GM23338 (cell line): ENCODE data around the gene PSG3.

Source experiments
- CREB1 ChIP-seq: fragments of 250-450 bp; sonication (Bioruptor Pico); IDR thresholded peaks from 2 replicates; pipeline ENCODE4 v1.5.0; 2020; ENCODE audit warnings: low read depth, mild to moderate bottlenecking, moderate library complexity
- EZH2 ChIP-seq: fragments of 200-600 bp; sonication (generic); IDR thresholded peaks from one replicate; pipeline ENCODE4 v1.8.0; 2017; ENCODE audit warnings: antibody characterized with exemption, mild to moderate bottlenecking, low read depth; ENCODE audit not compliant: unreplicated experiment
- EZH2phosphoT487 ChIP-seq: fragments of 200-600 bp; sonication (generic); IDR thresholded peaks from one replicate; pipeline ENCODE4 v1.8.1; 2018; ENCODE audit warnings: antibody characterized with exemption; ENCODE audit not compliant: unreplicated experiment
- JUNB ChIP-seq: IDR thresholded peaks from one replicate; pipeline ENCODE4 v1.6.1; 2016; ENCODE audit warnings: antibody characterized with exemption; ENCODE audit not compliant: unreplicated experiment
- NANOG ChIP-seq: IDR thresholded peaks from 2 replicates; pipeline ENCODE4 v1.6.1; 2016; ENCODE audit warnings: antibody characterized with exemption, borderline replicate concordance
- POLR2AphosphoS5 ChIP-seq: IDR thresholded peaks from 2 replicates; pipeline ENCODE4 v1.6.1; 2016; ENCODE audit warnings: antibody characterized with exemption, low read depth
- ZNF331 ChIP-seq: fragments of 250-450 bp; sonication (Bioruptor Pico); IDR thresholded peaks from 2 replicates; pipeline ENCODE4 v1.5.0; 2020; ENCODE audit warnings: low read depth, mild to moderate bottlenecking, moderate library complexity
- TF ChIP-seq, protein P1 (sequence below), 2 experiments: fragments of 200-600 bp in 1 of 2; sonication (generic) in 1 of 2; conservative IDR thresholded peaks; 2 replicates each; pipeline versions ENCODE4 v1.5.1 to v1.6.1; 2016 to 2017; ENCODE audit warnings: antibody characterized with exemption in 2 of 2, low read depth in 2 of 2, mild to moderate bottlenecking in 2 of 2, moderate library complexity in 1 of 2
- TF ChIP-seq, protein P2 (sequence below): IDR thresholded peaks from one replicate; pipeline ENCODE4 v1.6.1; 2018; ENCODE audit warnings: antibody characterized with exemption; ENCODE audit not compliant: unreplicated experiment
- TF ChIP-seq, protein P3 (sequence below): IDR thresholded peaks from 2 replicates; pipeline ENCODE4 v1.6.1; 2016; ENCODE audit warnings: antibody characterized with exemption

DNA sequence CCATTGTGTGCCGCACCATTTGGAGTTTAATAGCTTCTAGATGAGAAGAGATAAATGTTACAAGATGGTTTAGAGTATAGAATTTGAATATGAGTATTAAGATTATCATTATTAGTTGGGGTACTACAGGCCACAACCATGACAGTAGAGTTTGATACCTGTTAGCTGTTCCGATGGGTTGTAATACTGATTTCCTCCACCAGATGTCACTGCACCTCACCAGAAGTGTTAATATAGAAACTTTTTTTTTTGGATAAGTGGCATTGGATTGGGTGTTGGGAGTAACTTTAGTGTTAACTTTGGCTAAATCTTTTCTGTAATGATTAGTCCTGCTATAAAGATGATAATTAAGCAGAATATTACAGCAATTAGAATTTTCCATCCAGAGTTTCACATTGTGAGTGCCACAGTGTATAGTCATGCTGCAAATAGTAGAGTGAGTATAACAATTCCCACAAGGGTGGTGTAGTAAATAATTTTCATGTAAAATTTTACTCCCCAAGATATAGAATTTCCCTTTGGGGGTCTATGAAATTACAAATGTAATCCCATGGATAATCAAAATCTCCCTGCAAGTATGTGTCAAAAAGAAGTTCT is 56.3 kb downstream of the PSG3 start:
- TF ChIP-seq EZH2 (no peak), POLR2AphosphoS5 (no peak), CREB1 (CRISPR knock-in tag) (no peak), EZH2phosphoT487 (no peak), NANOG (no peak), JUNB (no peak), ZNF331 (no peak)
- TF ChIP-seq, protein P1, sequence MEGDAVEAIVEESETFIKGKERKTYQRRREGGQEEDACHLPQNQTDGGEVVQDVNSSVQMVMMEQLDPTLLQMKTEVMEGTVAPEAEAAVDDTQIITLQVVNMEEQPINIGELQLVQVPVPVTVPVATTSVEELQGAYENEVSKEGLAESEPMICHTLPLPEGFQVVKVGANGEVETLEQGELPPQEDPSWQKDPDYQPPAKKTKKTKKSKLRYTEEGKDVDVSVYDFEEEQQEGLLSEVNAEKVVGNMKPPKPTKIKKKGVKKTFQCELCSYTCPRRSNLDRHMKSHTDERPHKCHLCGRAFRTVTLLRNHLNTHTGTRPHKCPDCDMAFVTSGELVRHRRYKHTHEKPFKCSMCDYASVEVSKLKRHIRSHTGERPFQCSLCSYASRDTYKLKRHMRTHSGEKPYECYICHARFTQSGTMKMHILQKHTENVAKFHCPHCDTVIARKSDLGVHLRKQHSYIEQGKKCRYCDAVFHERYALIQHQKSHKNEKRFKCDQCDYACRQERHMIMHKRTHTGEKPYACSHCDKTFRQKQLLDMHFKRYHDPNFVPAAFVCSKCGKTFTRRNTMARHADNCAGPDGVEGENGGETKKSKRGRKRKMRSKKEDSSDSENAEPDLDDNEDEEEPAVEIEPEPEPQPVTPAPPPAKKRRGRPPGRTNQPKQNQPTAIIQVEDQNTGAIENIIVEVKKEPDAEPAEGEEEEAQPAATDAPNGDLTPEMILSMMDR (conservative IDR thresholded peaks at IDR 0.05; ENCODE audit: low read depth in 2 of 2): peak; percentile 57 to 91
- TF ChIP-seq, protein P2, sequence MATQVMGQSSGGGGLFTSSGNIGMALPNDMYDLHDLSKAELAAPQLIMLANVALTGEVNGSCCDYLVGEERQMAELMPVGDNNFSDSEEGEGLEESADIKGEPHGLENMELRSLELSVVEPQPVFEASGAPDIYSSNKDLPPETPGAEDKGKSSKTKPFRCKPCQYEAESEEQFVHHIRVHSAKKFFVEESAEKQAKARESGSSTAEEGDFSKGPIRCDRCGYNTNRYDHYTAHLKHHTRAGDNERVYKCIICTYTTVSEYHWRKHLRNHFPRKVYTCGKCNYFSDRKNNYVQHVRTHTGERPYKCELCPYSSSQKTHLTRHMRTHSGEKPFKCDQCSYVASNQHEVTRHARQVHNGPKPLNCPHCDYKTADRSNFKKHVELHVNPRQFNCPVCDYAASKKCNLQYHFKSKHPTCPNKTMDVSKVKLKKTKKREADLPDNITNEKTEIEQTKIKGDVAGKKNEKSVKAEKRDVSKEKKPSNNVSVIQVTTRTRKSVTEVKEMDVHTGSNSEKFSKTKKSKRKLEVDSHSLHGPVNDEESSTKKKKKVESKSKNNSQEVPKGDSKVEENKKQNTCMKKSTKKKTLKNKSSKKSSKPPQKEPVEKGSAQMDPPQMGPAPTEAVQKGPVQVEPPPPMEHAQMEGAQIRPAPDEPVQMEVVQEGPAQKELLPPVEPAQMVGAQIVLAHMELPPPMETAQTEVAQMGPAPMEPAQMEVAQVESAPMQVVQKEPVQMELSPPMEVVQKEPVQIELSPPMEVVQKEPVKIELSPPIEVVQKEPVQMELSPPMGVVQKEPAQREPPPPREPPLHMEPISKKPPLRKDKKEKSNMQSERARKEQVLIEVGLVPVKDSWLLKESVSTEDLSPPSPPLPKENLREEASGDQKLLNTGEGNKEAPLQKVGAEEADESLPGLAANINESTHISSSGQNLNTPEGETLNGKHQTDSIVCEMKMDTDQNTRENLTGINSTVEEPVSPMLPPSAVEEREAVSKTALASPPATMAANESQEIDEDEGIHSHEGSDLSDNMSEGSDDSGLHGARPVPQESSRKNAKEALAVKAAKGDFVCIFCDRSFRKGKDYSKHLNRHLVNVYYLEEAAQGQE: no peak
- TF ChIP-seq, protein P3, sequence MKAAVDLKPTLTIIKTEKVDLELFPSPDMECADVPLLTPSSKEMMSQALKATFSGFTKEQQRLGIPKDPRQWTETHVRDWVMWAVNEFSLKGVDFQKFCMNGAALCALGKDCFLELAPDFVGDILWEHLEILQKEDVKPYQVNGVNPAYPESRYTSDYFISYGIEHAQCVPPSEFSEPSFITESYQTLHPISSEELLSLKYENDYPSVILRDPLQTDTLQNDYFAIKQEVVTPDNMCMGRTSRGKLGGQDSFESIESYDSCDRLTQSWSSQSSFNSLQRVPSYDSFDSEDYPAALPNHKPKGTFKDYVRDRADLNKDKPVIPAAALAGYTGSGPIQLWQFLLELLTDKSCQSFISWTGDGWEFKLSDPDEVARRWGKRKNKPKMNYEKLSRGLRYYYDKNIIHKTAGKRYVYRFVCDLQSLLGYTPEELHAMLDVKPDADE: no peak
